H1 (cell line): ENCODE results near the gene MBD4. TPM values are rescaled to one million over a fixed set of nuclear protein-coding genes. Genes with fewer than 3 reads are reported as not detected.

Source experiments
- CTCF ChIA-PET: fragments of 300-600 bp; sonication (Branson Sonifier 250); formaldehyde crosslinking; loops from one replicate; lab custom pipeline; 2021; ENCODE audit not compliant: partially characterized antibody; lab: Charles Lee
- POLR2A ChIA-PET: fragments of 300-600 bp; sonication (Branson Sonifier 250); formaldehyde crosslinking; loops from one replicate; lab custom pipeline; 2021; ENCODE audit warnings: inconsistent platforms; ENCODE audit not compliant: partially characterized antibody; lab: Charles Lee
- DNase-seq, 2 experiments: peaks; one replicate each; pipeline versions ENCODE4 v3.0.0 to v3.0.0-alpha.2; 2010 to 2022; ENCODE audit warnings: low spot score in 2 of 2, low read depth in 1 of 2, mixed read lengths in 1 of 2
- FAIRE-seq: peaks from 2 replicates; lab custom pipeline; 2011; peaks lifted over from hg19 to GRCh38; lab: Jason Lieb, UNC
- H2AFZ ChIP-seq: 2 replicates; pipeline ENCODE4 v1.8.1; 2012; ENCODE audit warnings: low read length, inconsistent platforms
- H2AK5ac ChIP-seq: 2 replicates; pipeline ENCODE4 v1.6.1; 2013; ENCODE audit warnings: low read depth, low read length
- H2BK120ac ChIP-seq: replicated peaks from 2 replicates; pipeline ENCODE3; 2013; ENCODE audit warnings: low read depth, low read length, inconsistent platforms
- H2BK12ac ChIP-seq: 2 replicates; pipeline ENCODE4 v1.6.1; 2013; ENCODE audit warnings: low read depth, low read length
- H2BK15ac ChIP-seq: 2 replicates; pipeline ENCODE4 v1.6.1; 2013; ENCODE audit warnings: low read length
- H2BK20ac ChIP-seq: 2 replicates; pipeline ENCODE4 v1.6.1; 2013; ENCODE audit warnings: low read length
- H2BK5ac ChIP-seq: 2 replicates; pipeline ENCODE4 v1.6.1; 2013; ENCODE audit warnings: low read depth, low read length
- H3K14ac ChIP-seq: 2 replicates; pipeline ENCODE4 v1.6.1; 2013; ENCODE audit warnings: inconsistent platforms; ENCODE audit not compliant: insufficient read length
- H3K18ac ChIP-seq: 2 replicates; pipeline ENCODE4 v1.6.1; 2013; ENCODE audit warnings: low read length; ENCODE audit errors: extremely low read depth
- H3K23ac ChIP-seq: 2 replicates; pipeline ENCODE4 v1.6.1; 2013; ENCODE audit warnings: inconsistent platforms; ENCODE audit not compliant: insufficient read length
- H3K23me2 ChIP-seq: 2 replicates; pipeline ENCODE4 v1.6.1; 2013; ENCODE audit warnings: low read depth, low read length
- H3K27ac ChIP-seq: 2 replicates; pipeline ENCODE4 v1.6.1; 2011; ENCODE audit warnings: low read depth, low read length, inconsistent platforms
- H3K27me3 ChIP-seq, 4 experiments: replicated peaks in 1 of 4; 1 replicate in 1 of 4; 2 replicates in 3 of 4; pipeline versions ENCODE4 v1.6.1 to v1.8.1; 2011 to 2013; ENCODE audit warnings: low read length in 3 of 4, mild to moderate bottlenecking in 3 of 4, inconsistent platforms in 2 of 4, mixed read lengths in 2 of 4, moderate library complexity in 1 of 4; ENCODE audit not compliant: control insufficient read depth in 3 of 4, insufficient read depth in 3 of 4; ENCODE audit errors: extremely low read depth in 1 of 4
- H3K36me3 ChIP-seq, 4 experiments: 2 replicates each; pipeline versions ENCODE4 v1.6.1 to v1.8.1; 2011 to 2013; ENCODE audit warnings: mild to moderate bottlenecking in 4 of 4, low read length in 3 of 4, moderate library complexity in 2 of 4, control low read depth in 1 of 4, inconsistent platforms in 1 of 4; ENCODE audit not compliant: insufficient read depth in 4 of 4, control insufficient read depth in 2 of 4
- H3K4ac ChIP-seq: replicated peaks from 2 replicates; pipeline ENCODE3; 2013; ENCODE audit warnings: low read length, low read depth, mixed read lengths, inconsistent platforms; ENCODE audit not compliant: insufficient read length
- H3K4me1 ChIP-seq, 4 experiments: replicated peaks in 1 of 4; 1 replicate in 1 of 4; 2 replicates in 3 of 4; pipeline versions ENCODE4 v1.6.1 to v1.8.1; 2011 to 2013; ENCODE audit warnings: low read length in 3 of 4, inconsistent platforms in 2 of 4, mixed read lengths in 1 of 4; ENCODE audit not compliant: insufficient read depth in 4 of 4, control insufficient read depth in 3 of 4
- H3K4me2 ChIP-seq, 2 experiments: 2 replicates each; pipeline versions ENCODE4 v1.6.1 to v1.8.1; 2011 to 2013; ENCODE audit warnings: low read depth in 2 of 2, low read length in 2 of 2, control low read depth in 1 of 2, inconsistent platforms in 1 of 2, mild to moderate bottlenecking in 1 of 2; ENCODE audit not compliant: insufficient read depth in 1 of 2
- H3K4me3 ChIP-seq, 4 experiments: fragments of 200-600, 300-600 bp in 1 of 4; sonication (generic), shearing (Covaris generic), sonication (Bioruptor Twin) in 1 of 4; 2 replicates each; pipeline versions ENCODE4 v1.5.1 to v1.8.1; 2011 to 2016; ENCODE audit warnings: low read length in 4 of 4, low read depth in 3 of 4, control low read depth in 2 of 4, inconsistent platforms in 2 of 4, mild to moderate bottlenecking in 2 of 4, mixed read lengths in 1 of 4, moderate library complexity in 1 of 4; ENCODE audit not compliant: insufficient read depth in 2 of 4; ENCODE audit errors: extremely low read depth in 1 of 4
- H3K56ac ChIP-seq: replicated peaks from 2 replicates; pipeline ENCODE3; 2013; ENCODE audit warnings: low read depth, mild to moderate bottlenecking, mixed read lengths, low read length, inconsistent platforms; ENCODE audit not compliant: insufficient read length
- H3K79me1 ChIP-seq: 2 replicates; pipeline ENCODE4 v1.6.1; 2013; ENCODE audit warnings: low read depth, low read length, control low read depth
- H3K79me2 ChIP-seq, 2 experiments: 2 replicates each; pipeline versions ENCODE4 v1.6.1 to v1.8.1; 2012 to 2013; ENCODE audit warnings: low read length in 2 of 2, mild to moderate bottlenecking in 2 of 2, inconsistent platforms in 1 of 2; ENCODE audit not compliant: insufficient read depth in 2 of 2, control insufficient read depth in 1 of 2
- H3K9ac ChIP-seq, 4 experiments: replicated peaks in 1 of 4; 1 replicate in 1 of 4; 2 replicates in 3 of 4; pipeline versions ENCODE4 v1.6.1 to v1.8.1; 2011 to 2013; ENCODE audit warnings: low read depth in 3 of 4, low read length in 3 of 4, control low read depth in 2 of 4, mild to moderate bottlenecking in 2 of 4, moderate library complexity in 2 of 4, inconsistent platforms in 1 of 4; ENCODE audit errors: extremely low read depth in 1 of 4
- H3K9me3 ChIP-seq, 2 experiments: 2 replicates each; pipeline versions ENCODE4 v1.6.1 to v1.8.1; 2012 to 2013; ENCODE audit warnings: mild to moderate bottlenecking in 2 of 2, moderate library complexity in 2 of 2, control low read depth in 1 of 2, inconsistent platforms in 1 of 2, low read depth in 1 of 2, low read length in 1 of 2, mixed read lengths in 1 of 2; ENCODE audit not compliant: insufficient read depth in 2 of 2
- H4K20me1 ChIP-seq, 2 experiments: replicated peaks in 1 of 2; 2 replicates each; pipeline versions ENCODE3 to v1.8.1; 2011 to 2013; ENCODE audit warnings: inconsistent platforms in 2 of 2, low read length in 2 of 2, mild to moderate bottlenecking in 1 of 2; ENCODE audit not compliant: insufficient read depth in 2 of 2, control insufficient read depth in 1 of 2
- H4K5ac ChIP-seq: 2 replicates; pipeline ENCODE4 v1.6.1; 2013; ENCODE audit warnings: low read length, low read depth, mixed read lengths, inconsistent platforms; ENCODE audit not compliant: insufficient read length
- H4K8ac ChIP-seq: 2 replicates; pipeline ENCODE4 v1.8.0; 2013; ENCODE audit warnings: mild to moderate bottlenecking, moderate library complexity, low read length, inconsistent platforms; ENCODE audit not compliant: insufficient read depth; ENCODE audit errors: extremely low read depth
- H4K91ac ChIP-seq: replicated peaks from 2 replicates; pipeline ENCODE3; 2013; ENCODE audit warnings: low read length, mixed read lengths, inconsistent platforms; ENCODE audit not compliant: insufficient read length
- ATF3 ChIP-seq: IDR thresholded peaks from 2 replicates; pipeline ENCODE4 v1.6.1; 2011; ENCODE audit warnings: low read depth, mild to moderate bottlenecking, low read length; ENCODE audit not compliant: insufficient read depth
- POLR2AphosphoS5 ChIP-seq: IDR thresholded peaks from 2 replicates; pipeline ENCODE4 v1.6.1; 2011; ENCODE audit warnings: low read depth, low read length
- WGBS, 2 experiments: shearing (Covaris generic) in 1 of 2; methylation state at CpG; one replicate each; pipeline versions ENCODE4 v1.1.6 to v1.1.7; 2013 to 2015; ENCODE audit warnings: low lambda C conversion rate in 2 of 2, mixed read lengths in 2 of 2, inconsistent platforms in 1 of 2, low coverage in 1 of 2, missing lambda C conversion rate in 1 of 2; ENCODE audit not compliant: insufficient replicate concordance in 2 of 2, insufficient coverage in 1 of 2, insufficient read length in 1 of 2; ENCODE audit errors: extremely low coverage in 1 of 2, missing lambda C conversion rate in 1 of 2; 5-methylcytosine and 5-hydroxymethylcytosine counted together
- polyA plus RNA-seq, 7 experiments: library from polyadenylated mRNA; depleted of rRNA in 3 of 7; stranded (reverse) in 5 of 7; unstranded in 2 of 7; fragments of >200 nt in 5 of 7; fragments of 200-250 nt in 2 of 7; gene quantifications; 1 replicate in 5 of 7; 2 replicates in 1 of 7; 4 replicates in 1 of 7; pipeline versions ENCODE4 v1.2.1 to v1.2.3, GENCODE V29; 2011 to 2013; ENCODE audit warnings: missing spikeins in 2 of 7, mixed read lengths in 2 of 7
- total RNA-seq: library from RNA; stranded (reverse); fragmentation: NEBNext Ultra II Directional; extraction: Animal tissue kit (Norgen Biotek cat#: 25700); gene quantifications from 2 replicates; pipeline ENCODE4 v1.2.1, GENCODE V29; 2021

MBD4 gene
- total and polyA plus RNA-seq, 2 of the 8 experiments (the other 6 are each of a cell fraction or from before 2014, with no cell fraction given), result 11.2 to 35.8 TPM

GRCh38 chr3:129386984-129387383, 52.8 kb downstream of the MBD4 start:
- Histone ChIP-seq H2AK5ac (no peak overlapping the region), H4K8ac (no peak overlapping the region), H3K9ac (no peak overlapping the region), H3K23ac (no peak overlapping the region), H2AFZ (no peak overlapping the region), H2BK5ac (no peak overlapping the region), H2BK120ac (no peak overlapping the region), H3K14ac (no peak overlapping the region), H3K4me2 (no peak overlapping the region), H3K9me3 (no peaks in the 10 kb centered on the region), H3K4ac (no peak overlapping the region), H4K91ac (no peak overlapping the region), H3K27me3 (no peaks in the 10 kb centered on the region), H3K56ac (no peak overlapping the region), H4K5ac (no peak overlapping the region), H3K27ac (no peak overlapping the region; the same call in 1 of the 2 replicates), H2BK20ac (no peak overlapping the region), H3K23me2 (no peaks in the 10 kb centered on the region), H4K20me1 (peaks cover 0 to 2% of the 10 kb centered on the region in 2 experiments), H3K36me3 (peaks cover 7 to 25% (median 19%) of the 10 kb centered on the region in 4 experiments; a peak in 6 of 8 replicates), H3K4me1 (no peaks in the 10 kb centered on the region; a peak in 2 of 7 replicates), H3K4me3 (no peak overlapping the region), H3K79me2 (no peaks in the 10 kb centered on the region), H2BK12ac (no peak overlapping the region), H2BK15ac (no peak overlapping the region), H3K79me1 (no peaks in the 10 kb centered on the region), H3K18ac (no peak overlapping the region)
- ChIA-PET POLR2A (interaction anchor here (0.8 to 1.5 kb wide), 3 partner anchors 9 to 71 kb away, joined by 3 to 4 read pairs (median 3); a partner anchor contains a TSS), CTCF (interaction anchor here (0.7 to 1.4 kb wide), 6 partner anchors 12 to 168 kb away, joined by 3 to 7 read pairs (median 4); no protein-coding TSS in a partner anchor)
- no peak for FAIRE-seq
- TF ChIP-seq POLR2AphosphoS5 (peak; percentile 30; the same call in 1 of the 2 replicates), ATF3 (no peak)
- 93% methylated on average over 10 of the region's 10 CpGs; no CpG with 5 or more reads in 1 of the 2 experiments for WGBS, 2 experiments
- no peak for DNase-seq
